ENCODE results near the gene PPM1H.
A peak's percentile ranks its signal among the peaks of the same experiment; 100 is the strongest.
"Not testable (repeated sequence)": the region's sequence is repeated elsewhere in the genome, so short reads cannot be mapped to it uniquely, and the experiment has no call there.

PPM1H gene

DNA sequence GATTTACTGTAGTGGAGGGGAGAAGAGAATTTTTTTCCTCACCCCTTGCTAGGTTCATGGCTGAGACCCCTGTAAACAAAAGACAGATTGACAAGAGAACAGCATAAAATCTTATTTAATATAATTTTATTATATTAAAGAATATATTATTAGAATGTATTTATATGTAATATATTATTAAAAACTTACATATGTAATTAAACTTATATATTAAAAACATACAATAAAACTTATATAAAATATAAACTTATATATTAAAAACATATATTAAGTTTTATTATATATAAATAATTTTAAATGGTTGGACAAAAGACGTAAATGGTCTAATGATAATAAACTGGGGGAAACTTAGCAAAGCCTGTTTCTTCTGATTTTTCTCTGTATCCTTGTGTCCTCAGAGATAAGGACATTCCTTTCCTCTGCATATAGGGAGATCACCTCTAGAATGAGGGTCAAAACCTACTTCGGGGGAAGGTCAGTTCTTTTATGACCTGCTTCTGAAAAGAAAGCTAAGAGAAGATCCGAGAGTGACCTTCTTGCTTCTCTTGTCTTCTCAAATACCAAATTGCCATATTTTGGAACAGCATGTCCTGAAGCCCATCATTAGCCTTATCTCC, 8.9 kb upstream of the PPM1H start:
- no peak for DNase-seq (ENCODE audit: low read depth)

DNA sequence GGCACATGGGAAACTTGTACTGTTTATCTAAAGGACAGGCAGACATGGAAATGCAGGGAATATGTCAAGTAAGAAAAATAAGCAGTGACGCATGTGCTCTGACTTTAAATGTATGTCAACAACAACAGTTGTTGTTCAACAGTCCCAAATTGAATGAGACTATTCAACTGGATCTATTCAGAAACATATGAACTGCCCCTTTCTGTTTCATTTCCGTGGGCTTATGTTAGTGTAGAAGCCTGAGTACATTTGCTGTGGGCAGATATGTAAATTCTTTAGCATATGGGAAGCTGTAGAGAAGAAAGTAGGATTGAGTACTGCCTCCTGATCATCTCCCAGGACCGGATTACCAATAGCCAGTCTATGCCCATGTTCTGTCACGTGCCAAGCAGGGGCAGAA, 7.4 kb upstream of the PPM1H start:
- not testable (repeated sequence) for DNase-seq (ENCODE audit: low read depth)

DNA sequence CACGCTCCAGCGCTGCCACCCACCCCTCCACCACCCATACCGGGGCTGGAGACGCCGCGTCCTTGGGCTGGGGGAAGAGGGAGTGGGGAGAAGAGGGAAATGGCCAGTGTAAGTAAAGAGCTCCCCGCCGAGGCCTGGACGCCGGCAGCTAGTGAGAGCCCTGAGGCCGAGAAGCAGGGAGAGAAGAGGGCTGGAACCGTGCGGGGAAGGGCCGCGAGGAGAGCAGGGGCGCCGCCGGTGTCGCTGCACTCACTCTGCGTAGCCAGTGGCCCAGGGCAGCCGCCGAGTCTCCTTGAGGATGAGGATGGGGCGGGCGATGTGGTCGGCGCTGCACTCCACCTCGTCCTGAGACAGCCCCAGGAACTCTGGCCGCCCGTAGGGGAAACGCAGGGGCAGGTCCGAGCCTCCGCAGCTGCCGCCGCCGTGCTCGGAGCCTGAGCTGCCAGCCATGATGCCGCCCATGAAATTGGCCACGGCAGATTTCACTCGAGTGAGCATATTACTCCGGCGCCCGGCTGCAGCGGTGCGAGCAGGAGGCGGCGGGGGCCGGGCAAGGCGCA, 631 bp downstream of the PPM1H start:
- no peak for DNase-seq (ENCODE audit: low read depth)

DNA sequence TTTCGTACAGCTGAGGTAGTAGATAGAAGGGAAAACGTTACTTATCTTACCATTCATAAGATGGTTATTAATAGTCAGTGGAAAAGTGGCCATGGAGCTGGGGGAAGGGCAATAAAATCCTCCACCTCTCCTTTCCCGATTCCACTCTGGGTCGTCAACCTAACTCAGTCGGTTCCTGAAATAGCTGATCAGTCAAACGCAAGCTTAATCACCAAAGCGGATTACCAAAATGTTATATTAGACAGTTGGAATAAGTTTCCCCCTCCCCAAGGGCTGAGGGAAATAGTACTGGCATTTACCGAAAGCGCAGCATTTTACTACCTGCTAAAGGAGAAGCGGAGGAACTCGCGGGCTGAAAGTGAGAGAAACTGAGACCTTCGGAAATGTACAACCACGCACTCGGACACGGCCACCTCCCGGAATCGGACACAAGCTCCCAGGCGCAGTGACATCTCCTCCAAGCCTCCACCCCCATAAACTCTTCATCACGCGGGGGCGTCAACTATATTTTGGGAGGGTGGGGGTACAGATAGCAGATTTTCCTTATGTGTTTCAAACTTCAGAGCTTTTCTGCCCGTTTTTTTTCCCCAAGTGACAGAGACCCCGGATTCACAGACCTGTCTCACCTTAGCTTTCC, 1.2 kb downstream of the PPM1H start:
- no peak for DNase-seq (ENCODE audit: low read depth)

DNA sequence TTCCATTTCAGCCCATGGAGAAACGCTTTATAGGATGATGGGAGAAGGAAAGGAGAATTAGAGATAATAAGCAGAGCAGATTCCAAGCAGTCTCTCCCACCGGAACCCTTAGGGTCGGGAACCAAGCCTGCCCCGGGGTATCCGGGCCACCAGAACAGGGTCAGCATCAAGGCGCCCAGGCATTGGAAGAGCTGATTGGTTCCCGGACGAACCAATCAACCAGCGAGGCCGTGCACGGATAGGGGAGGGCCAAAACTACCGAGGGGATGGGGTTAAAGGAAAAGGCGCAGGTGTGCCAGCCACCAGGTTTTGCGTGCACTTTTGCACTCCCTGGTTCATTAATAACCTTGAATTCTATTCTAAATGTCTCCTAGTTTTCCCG, 1.7 kb downstream of the PPM1H start:
- no peak for DNase-seq (ENCODE audit: low read depth)

DNA sequence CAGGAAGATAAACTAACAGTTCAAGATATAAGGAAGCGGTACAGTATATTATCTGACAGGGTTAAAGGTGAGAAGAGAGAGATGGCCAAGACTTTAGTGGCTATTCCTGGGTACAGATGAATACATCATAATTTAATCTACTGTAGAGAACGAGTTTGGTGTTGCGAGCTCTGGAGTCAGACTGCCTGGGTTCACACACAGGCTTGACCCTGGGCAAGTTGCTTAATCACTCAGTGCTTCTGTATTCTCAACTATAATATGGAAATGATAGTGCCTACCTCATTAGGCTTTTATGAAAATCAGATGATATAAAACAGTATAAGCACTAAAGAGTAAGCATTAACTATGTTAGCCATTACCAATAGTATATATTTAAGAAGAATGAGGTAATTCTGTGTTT, 3.5 kb downstream of the PPM1H start:
- no peak for DNase-seq (ENCODE audit: low read depth)

DNA sequence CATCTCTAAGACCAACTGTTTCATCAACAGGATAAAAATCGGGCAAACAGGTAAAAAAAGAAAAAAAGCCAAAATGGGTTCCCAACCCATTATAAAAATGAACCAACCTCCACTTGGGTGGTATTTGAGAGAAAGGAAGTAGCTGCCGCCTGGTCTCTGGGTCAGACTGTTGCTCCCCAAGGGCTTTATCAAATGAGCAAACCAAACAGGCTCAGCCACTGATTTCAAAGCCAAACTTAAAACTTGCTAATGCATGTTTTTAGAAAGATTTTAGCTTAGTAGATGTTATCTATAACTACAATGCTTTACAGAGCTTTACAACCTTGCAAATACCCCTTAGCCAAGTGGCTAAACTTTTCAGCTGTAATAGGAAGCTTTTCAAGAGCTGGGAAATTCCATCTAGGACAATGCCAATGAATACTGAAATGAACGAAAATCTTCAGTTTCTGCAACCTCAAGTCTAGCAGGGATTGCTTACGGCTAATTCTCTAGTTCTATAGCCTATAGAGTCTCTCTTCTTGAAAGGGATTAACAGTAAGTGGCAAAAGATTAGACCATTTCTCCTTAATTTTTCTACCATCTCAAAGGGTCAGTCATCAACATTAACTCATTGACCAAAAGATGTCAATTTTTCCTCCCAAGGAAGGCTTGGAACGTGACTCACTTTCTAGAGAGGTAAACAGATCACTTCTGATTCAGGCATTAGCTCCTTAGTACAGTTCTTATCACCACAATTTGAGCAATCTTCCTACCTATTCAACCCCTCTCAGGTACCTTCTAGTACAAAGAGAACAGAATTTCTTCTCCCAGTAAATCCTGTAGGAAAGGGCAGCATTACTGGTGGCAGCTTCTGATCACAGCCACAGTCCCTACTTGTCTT, 4.2 kb downstream of the PPM1H start:
- DNase-seq (ENCODE audit: low read depth) = no peak

DNA sequence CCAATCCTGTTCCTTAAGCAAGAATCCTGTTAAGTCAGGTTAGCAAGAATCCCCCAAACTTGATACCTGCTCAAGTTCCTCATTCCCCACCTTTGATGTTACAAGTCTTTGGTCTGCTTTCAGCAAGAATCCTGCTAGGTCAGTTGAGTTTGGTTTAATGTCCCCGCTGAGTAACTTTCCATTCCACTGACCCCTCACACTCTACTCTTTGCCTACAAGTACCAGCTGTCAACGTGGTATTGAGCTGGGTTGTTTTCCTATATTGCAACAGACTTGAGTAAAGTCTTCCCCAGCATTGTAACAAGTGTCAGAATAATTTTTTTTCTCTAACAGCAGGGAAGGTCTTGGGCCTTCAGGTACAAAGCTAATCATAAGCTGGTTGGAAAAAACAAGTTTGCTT, 6.3 kb downstream of the PPM1H start:
- DNase-seq (ENCODE audit: low read depth) = no peak

DNA sequence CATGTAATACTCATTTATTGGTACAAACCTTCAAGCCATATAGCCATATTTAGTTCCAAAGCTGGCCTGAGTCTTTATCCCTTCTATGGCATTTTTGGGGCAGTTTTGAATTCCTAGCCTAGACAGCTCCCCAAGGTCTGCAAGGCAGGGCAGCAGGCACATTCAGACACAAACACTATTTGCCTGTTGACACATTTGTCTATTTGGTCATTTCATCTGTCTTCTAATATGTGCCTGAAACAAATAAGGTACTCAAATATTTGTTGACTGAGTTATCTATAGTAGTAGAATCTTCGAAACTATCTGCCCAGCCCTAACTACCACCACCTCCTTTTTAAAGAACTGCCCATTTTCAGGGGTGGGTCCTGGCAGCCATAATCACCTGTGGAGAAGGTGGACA, 9.3 kb downstream of the PPM1H start:
- no peak for DNase-seq (ENCODE audit: low read depth)

DNA sequence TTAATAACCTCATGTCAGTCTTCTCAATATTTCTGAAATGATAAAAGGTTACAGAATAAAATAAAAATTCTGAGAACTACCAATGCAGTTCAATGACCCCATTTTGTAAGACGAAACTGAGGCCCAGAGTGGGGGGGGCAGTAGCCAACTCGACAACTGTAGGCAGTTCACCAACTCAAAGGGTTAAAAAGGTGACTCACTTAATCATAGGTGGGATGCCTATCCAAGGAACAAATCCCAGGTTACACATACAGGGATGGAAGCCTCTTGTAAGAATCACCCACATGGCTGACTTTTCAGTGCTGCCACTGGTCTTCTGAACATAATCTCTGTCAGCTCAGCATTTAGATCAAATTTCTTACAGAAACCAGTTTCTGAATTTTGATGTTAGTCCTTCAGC, 10.9 kb downstream of the PPM1H start:
- no peak for DNase-seq (ENCODE audit: low read depth)

DNA sequence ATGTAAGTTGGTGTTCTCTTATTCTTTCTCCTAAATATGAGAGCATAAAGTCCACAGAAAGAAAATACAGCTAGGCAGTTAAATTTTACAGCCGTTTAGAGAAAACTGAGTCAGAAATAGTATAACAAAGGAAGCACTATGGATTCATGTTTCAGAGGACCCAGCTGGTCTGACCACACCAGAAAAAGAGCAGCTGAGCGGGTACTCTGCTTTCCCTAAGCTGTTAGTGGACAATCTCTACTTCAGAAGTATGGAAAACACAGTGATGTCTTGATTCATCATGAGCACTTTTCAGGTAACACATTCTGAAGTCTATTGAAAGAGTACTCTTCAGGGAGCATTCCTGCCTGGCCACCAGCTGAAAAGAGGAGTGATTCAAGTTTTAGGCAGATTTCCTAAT, 12.4 kb downstream of the PPM1H start:
- DNase-seq (ENCODE audit: low read depth) = no peak

DNA sequence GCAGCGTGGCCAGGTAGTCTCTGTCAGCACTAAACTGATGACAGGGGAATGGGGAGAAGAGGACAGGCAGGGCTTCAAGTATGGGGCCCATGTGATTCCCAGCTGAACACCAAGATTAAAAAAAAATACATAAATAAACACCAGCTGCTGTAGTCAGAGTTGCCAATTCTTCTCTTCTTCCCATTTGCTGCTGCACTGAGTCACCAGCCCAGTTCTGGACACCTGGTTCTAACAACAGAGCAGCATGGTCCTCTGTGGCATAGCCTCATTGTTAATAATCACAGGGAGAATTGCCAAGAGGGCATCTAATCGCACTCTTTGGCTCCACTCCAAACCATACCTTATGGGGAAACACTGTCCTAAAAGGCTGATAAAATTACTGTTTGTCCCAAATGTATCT, 15.1 kb downstream of the PPM1H start:
- peak; percentile 37 for DNase-seq (ENCODE audit: low read depth)

DNA sequence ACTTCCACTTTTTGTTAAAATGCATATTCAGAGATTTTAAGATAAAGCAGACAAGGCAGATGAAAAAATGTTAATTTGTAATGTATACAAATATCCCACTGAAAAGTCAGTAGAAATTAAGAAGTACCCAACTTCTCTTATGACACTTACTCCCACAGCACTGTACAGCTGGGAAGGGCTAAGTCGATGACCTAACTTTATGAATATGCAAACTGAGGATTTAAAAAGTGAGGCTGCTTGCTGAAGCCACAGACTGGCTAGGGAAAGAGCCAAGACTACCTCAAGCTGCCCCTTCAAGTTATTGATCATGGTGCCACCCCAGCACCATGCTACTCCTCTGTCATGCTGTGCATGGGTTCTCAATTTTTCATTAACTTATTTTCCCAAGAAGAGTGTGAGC, 17.0 kb downstream of the PPM1H start:
- no peak for DNase-seq (ENCODE audit: low read depth)

DNA sequence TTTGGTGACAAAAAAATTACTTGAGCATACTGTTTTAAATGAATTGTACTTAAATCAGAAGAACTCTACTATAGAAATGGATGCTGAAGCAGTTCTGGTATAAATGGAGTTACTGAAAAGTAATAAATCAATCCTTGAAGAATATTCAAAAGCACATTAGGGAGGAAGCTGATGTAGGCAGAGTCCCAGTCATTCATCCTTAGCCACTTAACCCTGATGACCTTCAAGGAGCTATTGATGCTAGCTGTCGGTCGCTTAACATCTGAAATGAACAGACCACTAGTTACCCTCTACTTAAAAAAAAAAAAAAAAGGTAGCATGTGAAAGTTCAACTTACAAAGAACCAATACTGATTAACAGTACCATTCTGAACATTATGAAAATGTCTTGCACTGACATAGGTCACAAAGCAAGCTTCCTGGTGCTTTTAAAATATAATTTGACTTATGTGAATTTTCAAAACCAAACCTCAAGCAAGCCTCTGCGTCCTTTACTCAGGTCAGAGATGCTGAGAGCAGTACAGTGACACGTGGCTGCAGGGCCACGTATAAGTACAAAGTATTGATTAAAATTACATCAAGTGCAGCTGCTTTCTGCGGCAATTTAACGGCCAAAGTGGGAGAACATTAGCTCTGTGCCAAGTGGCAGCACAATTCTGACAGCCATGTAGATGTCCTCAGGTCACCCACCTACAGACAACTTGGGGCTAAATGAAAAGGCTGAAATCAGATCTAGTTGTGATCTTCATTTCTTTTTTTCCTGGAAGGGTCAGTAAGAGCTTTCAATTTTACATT, 18.1 kb downstream of the PPM1H start:
- no peak for DNase-seq (ENCODE audit: low read depth)

DNA sequence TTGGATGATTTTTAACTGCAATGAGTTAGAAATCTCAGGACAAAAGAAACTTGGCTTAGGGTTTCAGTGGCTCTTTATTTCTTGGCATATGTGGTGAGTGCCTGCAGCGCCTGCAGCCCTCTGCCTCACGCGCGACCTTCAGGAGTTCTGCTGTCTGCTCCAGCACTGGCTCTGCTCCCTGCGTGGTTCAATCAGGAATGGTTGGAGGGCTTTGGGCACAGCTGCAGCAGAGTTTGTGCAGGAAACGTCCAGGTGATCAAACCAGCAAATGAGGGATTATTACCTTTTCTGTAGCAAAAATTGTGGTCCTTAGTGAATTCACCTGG, 19.8 kb downstream of the PPM1H start:
- DNase-seq (ENCODE audit: low read depth) = no peak

DNA sequence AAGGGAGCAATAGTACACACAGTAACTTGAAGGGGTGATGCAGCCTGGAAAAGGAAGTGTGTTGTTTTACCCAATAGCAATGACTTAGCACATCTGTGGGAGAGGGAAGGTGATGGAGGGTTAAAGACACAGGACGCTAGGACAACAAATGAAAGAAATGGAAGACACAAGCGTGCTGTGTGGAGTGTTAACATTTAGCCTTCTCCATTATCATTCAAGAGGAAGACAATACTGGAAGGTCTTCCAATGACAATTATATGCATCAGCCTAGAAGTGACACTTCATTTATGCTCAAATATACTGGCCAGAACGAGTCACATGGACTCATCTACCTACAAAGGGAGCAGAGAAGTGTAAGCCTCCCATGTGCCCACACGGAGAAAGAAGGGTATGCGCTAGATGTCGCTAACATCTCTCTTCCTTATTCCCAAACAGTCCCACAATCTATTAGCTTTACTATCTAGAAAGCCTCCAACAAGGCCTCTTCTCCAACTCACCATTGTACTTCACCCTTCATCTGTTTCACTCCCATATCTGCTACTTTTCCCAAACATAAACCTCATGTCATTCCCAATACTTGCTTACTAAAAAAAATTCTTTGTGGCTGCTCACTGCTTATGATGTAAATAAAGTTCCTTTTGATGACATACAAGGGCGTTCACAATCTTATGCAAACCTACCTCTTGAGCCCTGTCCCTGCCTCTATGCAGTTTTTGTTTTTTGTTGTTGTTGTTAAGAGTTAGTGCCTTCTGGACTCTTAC, 20.3 kb downstream of the PPM1H start:
- DNase-seq (ENCODE audit: low read depth) = no peak

DNA sequence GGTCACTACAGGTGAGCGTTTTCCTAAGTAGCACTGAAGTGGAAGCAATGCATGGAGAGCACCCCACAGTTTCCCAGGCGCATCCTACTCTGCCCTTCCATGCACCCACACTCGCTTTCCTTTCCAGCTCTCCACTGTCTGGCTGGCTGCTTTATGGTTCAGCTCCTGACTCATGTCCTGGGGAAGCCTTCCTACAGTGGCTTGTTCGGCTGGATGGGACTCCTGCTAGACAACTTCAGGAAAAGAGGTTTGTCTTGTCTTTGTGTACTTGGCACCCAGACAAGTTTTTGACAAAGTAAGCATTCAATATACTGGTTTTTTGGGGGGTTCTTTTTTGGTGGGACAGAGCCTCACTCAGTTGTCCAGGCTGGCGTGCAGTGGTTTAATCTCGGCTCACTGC, 21.6 kb downstream of the PPM1H start:
- DNase-seq (ENCODE audit: low read depth) = no peak

DNA sequence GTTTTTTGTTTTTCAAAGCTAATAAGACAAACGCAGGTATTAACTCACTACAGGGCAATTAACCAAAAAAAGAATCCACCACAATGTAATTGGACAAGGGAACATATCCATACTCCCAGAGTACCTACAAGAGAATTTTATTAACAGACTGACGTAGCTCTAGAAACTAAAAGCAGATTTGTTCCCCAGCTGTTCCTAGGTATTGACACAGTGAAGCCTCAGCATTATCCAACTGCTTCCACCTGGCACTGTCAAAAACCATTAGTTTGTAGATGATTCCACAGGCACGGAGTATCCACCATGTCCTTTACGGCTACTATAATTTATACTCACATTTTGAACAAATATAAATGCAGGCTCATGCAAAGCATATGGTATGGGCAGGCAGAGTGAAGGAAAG, 22.3 kb downstream of the PPM1H start:
- no peak for DNase-seq (ENCODE audit: low read depth)

DNA sequence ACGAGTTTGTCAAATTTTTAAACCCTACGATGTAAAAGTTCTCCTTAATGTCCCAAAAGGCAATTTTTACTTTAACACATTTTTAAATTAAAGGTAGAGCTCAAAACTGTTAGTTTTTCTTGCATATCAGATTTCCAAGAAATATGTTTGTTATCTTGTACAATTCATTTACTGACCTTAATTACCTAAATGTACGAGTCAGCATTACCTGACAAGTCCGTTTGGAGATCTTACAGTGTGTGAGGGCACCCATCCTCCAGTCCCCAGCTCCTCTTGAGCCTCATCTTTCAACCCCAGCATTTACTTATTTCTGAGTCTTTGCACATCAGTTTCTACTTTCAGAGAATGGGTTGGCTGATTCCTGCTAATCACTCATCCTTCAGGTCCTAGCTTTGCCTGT, 23.7 kb downstream of the PPM1H start:
- no peak for DNase-seq (ENCODE audit: low read depth)

DNA sequence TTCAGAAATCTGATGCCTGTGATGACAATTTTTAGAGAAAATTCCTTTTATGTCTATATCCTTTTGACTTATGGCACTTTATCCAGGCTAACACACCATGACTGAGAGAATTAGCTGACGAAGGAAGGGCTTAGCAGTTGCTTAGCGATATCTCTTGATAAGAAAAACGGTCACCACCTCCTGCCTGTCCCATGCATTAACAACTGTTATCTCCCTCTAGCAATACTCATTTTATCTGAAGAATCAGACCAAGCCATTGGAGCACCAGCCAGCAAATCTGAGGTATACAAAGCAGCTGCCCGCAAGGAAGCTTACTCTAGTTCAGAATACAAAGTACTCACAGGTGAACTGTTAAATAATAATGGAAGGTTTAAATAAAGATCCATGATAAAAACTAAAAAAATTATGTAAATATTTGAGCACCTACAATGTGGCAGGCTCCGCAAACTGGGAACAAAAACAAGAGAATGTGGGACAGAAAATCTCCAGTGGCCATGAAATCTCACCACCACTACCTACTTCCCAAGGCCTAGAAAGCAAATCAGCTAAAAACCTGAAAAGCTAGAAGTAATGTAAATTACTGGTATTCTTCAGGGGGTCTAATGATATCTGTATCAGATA, 24.3 kb downstream of the PPM1H start:
- no peak for DNase-seq (ENCODE audit: low read depth)

DNA sequence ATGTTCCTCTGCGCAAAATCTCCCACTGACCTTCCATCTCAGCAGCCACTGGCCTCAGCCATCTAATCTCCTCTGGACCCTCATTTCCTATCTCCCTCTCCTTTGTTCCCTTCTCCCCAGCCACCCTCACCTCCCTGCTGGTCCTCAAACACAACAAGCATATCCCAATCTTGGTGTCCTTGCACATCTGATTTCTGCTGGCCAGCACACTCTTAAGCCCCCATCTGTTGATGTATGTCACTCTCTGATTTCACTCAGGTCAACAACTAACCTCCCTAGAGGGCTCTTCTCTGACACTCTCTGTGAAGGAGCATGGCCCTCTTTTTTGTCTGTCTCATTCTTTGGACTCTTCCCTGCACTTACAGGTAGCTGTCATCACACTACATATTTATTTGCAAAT, 25.6 kb downstream of the PPM1H start:
- no peak for DNase-seq (ENCODE audit: low read depth)
